Neural cell (in vitro differentiated cells): ENCODE results near the gene COLEC11. TPM values are rescaled to one million over a fixed set of nuclear protein-coding genes. Genes with fewer than 3 reads are reported as not detected.

Source experiments
- H2AFZ ChIP-seq: fragments of 200-600, 300-800 bp; sonication (generic), shearing (Covaris generic); 2 replicates; pipeline ENCODE4 v1.6.0; 2014; ENCODE audit warnings: low read depth, mild to moderate bottlenecking, antibody characterized with exemption, low read length, moderate library complexity
- H3F3A ChIP-seq: fragments of 200-600 bp; shearing (Covaris generic); 2 replicates; pipeline ENCODE4 v1.6.1; 2016; ENCODE audit warnings: mild to moderate bottlenecking, moderate library complexity, mixed read lengths, antibody characterized with exemption, low read length; ENCODE audit not compliant: insufficient read depth, poor library complexity, severe bottlenecking
- H3K27ac ChIP-seq: fragments of 200-600, 300-800 bp; sonication (generic), shearing (Covaris generic); 2 replicates; pipeline ENCODE4 v1.5.1; 2014; ENCODE audit warnings: mild to moderate bottlenecking, low read length, moderate library complexity
- H3K27me3 ChIP-seq: fragments of 300-800, 200-600 bp; sonication (generic), shearing (Covaris generic); 2 replicates; pipeline ENCODE4 v1.6.0; 2014; ENCODE audit warnings: mild to moderate bottlenecking, low read depth, low read length, moderate library complexity; ENCODE audit not compliant: insufficient read depth
- H3K36me3 ChIP-seq: fragments of 300-800, 200-600 bp; sonication (generic), shearing (Covaris generic); 2 replicates; pipeline ENCODE4 v1.5.1; 2014; ENCODE audit warnings: mild to moderate bottlenecking, antibody characterized with exemption, low read length, moderate library complexity; ENCODE audit not compliant: insufficient read depth
- H3K4me2 ChIP-seq: fragments of 300-800, 200-600 bp; sonication (generic), shearing (Covaris generic); 2 replicates; pipeline ENCODE4 v1.6.0; 2014; ENCODE audit warnings: mild to moderate bottlenecking, low read length
- H3K4me3 ChIP-seq: fragments of 300-800, 200-600 bp; sonication (generic), shearing (Covaris generic); 2 replicates; pipeline ENCODE4 v1.5.1; 2014; ENCODE audit warnings: mild to moderate bottlenecking, low read length, moderate library complexity
- H3K79me2 ChIP-seq: fragments of 200-600 bp; shearing (Covaris generic); replicated peaks from 2 replicates; pipeline ENCODE4 v1.6.0; 2014; ENCODE audit warnings: mild to moderate bottlenecking, low read length, moderate library complexity; ENCODE audit not compliant: insufficient read depth
- H3K9ac ChIP-seq: fragments of 300-800, 200-600 bp; sonication (generic), shearing (Covaris generic); 2 replicates; pipeline ENCODE4 v1.6.1; 2016; ENCODE audit warnings: mild to moderate bottlenecking, low read length, mixed read lengths
- H3K9me2 ChIP-seq: fragments of 200-600 bp; shearing (Covaris generic); 2 replicates; pipeline ENCODE4 v1.6.1; 2016; ENCODE audit warnings: mild to moderate bottlenecking, low read length, mixed read lengths; ENCODE audit not compliant: insufficient read depth
- H3K9me3 ChIP-seq: fragments of 200-600, 300-800 bp; sonication (generic), shearing (Covaris generic); 2 replicates; pipeline ENCODE4 v1.6.1; 2016; ENCODE audit warnings: mild to moderate bottlenecking, mixed run types, low read length, moderate library complexity, mixed read lengths
- H4K20me1 ChIP-seq: fragments of 200-600 bp; shearing (Covaris generic); 2 replicates; pipeline ENCODE4 v1.6.1; 2016; ENCODE audit warnings: mild to moderate bottlenecking, mixed run types; ENCODE audit not compliant: insufficient read depth
- EP300 ChIP-seq: fragments of 450-650 bp; conservative IDR thresholded peaks from 2 replicates; pipeline ENCODE4 v1.6.1; 2014; ENCODE audit warnings: antibody characterized with exemption, mild to moderate bottlenecking, moderate library complexity; ENCODE audit not compliant: poor library complexity, severe bottlenecking
- EZH2 ChIP-seq: fragments of 200-600, 300-800 bp; shearing (Covaris generic), sonication (generic); IDR thresholded peaks from 2 replicates; pipeline ENCODE4 v1.6.1; 2014; ENCODE audit warnings: antibody characterized with exemption, low read length, borderline replicate concordance, mild to moderate bottlenecking; ENCODE audit not compliant: insufficient read depth, poor library complexity, severe bottlenecking
- MXI1 ChIP-seq: fragments of 450-650 bp; conservative IDR thresholded peaks from 2 replicates; pipeline ENCODE4 v1.6.1; 2014; ENCODE audit warnings: antibody characterized with exemption, mild to moderate bottlenecking; ENCODE audit not compliant: poor library complexity, severe bottlenecking
- POLR2AphosphoS5 ChIP-seq: IDR thresholded peaks from 2 replicates; pipeline ENCODE4 v1.6.1; 2012
- RAD21 ChIP-seq: fragments of 450-650 bp; conservative IDR thresholded peaks from 2 replicates; pipeline ENCODE4 v1.6.1; 2014; ENCODE audit warnings: antibody characterized with exemption, mild to moderate bottlenecking, moderate library complexity
- SMC3 ChIP-seq: fragments of 450-650 bp; conservative IDR thresholded peaks from 2 replicates; pipeline ENCODE4 v1.6.1; 2014; ENCODE audit warnings: antibody characterized with exemption, mild to moderate bottlenecking, moderate library complexity; ENCODE audit not compliant: poor library complexity
- TAF1 ChIP-seq: IDR thresholded peaks from 2 replicates; pipeline ENCODE4 v1.6.1; 2012; ENCODE audit warnings: low read depth
- polyA plus RNA-seq: library from polyadenylated mRNA; depleted of rRNA; stranded (reverse); fragments of >200 nt; gene quantifications from 2 replicates; pipeline ENCODE4 v1.2.3, GENCODE V29; 2014
- TF ChIP-seq, protein P1 (sequence below): fragments of 450-650 bp; IDR thresholded peaks from 2 replicates; pipeline ENCODE4 v1.5.1; 2014; ENCODE audit warnings: antibody characterized with exemption, mild to moderate bottlenecking, moderate library complexity; ENCODE audit not compliant: poor library complexity, severe bottlenecking
- TF ChIP-seq, protein P2 (sequence below): IDR thresholded peaks from 2 replicates; pipeline ENCODE4 v1.6.1; 2012; ENCODE audit warnings: borderline replicate concordance

The COLEC11 gene
- polyA plus RNA-seq, 1 donor from 2014 or later = 4.0 TPM

DNA sequence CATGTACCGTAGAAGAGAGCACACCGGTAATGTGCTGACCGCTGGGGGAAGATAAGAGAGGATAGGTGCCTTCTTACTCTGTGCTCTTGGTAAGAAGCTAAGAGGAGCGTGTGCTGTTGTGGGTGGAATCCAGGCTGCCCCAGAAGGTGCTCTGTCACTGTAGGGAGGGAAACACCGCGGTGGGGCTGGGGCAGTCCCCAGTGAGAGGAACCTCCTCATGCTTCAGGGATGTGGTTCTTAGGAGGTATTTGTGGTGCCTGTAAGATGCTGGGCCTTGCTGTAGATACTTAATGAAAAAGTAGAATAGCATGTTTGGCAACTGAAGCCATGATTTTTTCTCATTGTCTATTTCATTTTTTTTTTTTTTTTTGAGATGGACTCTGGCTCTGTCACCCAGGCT lies 1.1 kb downstream of the COLEC11 start (continued):
- TF ChIP-seq EP300 = no peak

DNA sequence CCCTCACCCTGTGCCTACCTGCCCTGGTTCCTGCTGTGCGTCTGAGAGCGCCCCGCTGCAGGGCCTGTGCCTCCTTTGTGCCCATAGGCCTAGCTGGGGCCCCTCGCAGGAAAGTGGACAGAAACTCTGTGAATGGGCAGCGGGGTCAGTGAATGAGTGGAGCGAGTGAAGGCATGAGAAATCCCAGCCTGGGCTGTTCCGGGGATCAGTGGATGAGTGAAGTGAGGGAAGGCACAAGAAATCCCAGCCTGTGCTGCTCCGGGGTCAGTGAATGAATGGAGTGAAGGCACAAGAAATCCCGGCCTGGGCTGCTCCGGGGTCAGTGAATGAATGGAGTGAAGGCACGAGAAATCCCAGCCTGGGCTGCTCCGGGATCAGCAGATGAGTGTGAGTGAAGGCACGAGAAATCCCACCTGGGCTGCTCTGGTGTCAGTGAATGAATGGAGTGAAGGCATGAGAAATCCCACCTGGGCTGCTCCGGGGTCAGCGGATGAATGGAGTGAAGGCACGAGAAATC lies 2.0 kb downstream of the COLEC11 start:
- no peaks in the 10 kb centered on the region for H3K9me2 ChIP-seq
- H2AFZ ChIP-seq = no peak overlapping the region
- no peak overlapping the region for H3K4me3 ChIP-seq
- no peaks in the 10 kb centered on the region for H3K36me3 ChIP-seq
- no peaks in the 10 kb centered on the region for H3K79me2 ChIP-seq
- H3K9me3 ChIP-seq = no peaks in the 10 kb centered on the region
- no peaks in the 10 kb centered on the region for H4K20me1 ChIP-seq
- H3K27me3 ChIP-seq = no peaks in the 10 kb centered on the region
- no peak for TF ChIP-seq POLR2AphosphoS5
- TF ChIP-seq MXI1 = no peak
- no peak for TF ChIP-seq TAF1
- TF ChIP-seq SMC3 = no peak
- TF ChIP-seq RAD21 = no peak
- no peak for TF ChIP-seq EP300
- no peak for TF ChIP-seq EZH2
- TF ChIP-seq, protein P1, sequence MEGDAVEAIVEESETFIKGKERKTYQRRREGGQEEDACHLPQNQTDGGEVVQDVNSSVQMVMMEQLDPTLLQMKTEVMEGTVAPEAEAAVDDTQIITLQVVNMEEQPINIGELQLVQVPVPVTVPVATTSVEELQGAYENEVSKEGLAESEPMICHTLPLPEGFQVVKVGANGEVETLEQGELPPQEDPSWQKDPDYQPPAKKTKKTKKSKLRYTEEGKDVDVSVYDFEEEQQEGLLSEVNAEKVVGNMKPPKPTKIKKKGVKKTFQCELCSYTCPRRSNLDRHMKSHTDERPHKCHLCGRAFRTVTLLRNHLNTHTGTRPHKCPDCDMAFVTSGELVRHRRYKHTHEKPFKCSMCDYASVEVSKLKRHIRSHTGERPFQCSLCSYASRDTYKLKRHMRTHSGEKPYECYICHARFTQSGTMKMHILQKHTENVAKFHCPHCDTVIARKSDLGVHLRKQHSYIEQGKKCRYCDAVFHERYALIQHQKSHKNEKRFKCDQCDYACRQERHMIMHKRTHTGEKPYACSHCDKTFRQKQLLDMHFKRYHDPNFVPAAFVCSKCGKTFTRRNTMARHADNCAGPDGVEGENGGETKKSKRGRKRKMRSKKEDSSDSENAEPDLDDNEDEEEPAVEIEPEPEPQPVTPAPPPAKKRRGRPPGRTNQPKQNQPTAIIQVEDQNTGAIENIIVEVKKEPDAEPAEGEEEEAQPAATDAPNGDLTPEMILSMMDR = no peak
- TF ChIP-seq, protein P2, sequence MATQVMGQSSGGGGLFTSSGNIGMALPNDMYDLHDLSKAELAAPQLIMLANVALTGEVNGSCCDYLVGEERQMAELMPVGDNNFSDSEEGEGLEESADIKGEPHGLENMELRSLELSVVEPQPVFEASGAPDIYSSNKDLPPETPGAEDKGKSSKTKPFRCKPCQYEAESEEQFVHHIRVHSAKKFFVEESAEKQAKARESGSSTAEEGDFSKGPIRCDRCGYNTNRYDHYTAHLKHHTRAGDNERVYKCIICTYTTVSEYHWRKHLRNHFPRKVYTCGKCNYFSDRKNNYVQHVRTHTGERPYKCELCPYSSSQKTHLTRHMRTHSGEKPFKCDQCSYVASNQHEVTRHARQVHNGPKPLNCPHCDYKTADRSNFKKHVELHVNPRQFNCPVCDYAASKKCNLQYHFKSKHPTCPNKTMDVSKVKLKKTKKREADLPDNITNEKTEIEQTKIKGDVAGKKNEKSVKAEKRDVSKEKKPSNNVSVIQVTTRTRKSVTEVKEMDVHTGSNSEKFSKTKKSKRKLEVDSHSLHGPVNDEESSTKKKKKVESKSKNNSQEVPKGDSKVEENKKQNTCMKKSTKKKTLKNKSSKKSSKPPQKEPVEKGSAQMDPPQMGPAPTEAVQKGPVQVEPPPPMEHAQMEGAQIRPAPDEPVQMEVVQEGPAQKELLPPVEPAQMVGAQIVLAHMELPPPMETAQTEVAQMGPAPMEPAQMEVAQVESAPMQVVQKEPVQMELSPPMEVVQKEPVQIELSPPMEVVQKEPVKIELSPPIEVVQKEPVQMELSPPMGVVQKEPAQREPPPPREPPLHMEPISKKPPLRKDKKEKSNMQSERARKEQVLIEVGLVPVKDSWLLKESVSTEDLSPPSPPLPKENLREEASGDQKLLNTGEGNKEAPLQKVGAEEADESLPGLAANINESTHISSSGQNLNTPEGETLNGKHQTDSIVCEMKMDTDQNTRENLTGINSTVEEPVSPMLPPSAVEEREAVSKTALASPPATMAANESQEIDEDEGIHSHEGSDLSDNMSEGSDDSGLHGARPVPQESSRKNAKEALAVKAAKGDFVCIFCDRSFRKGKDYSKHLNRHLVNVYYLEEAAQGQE = no peak
- no peak overlapping the region for H3K9ac ChIP-seq
- H3K27ac ChIP-seq = no peak overlapping the region
- H3K4me2 ChIP-seq = no peak overlapping the region
- H3F3A ChIP-seq = no peaks in the 10 kb centered on the region

DNA sequence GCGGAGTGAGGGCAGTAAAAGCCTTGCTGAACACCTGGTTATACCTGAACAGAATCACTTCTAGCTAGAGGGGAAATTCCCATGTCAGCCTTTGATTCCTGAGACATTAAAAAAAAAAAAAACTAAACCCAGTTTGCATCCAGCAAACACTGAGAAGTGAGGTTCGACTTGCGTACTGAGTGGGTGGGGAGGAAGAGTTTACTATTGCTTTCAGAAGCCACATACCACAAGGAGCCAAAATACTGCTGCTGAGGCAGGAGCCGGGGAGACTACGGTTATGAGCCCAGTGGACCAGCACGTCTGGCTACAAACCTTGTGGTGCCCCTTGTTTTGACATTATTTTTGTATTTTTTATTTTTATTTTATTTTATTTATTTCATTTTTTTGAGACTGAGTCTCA lies 2.7 kb downstream of the COLEC11 start:
- no peaks in the 10 kb centered on the region for H3K79me2 ChIP-seq
- H3K9me3 ChIP-seq = no peaks in the 10 kb centered on the region
- no peak overlapping the region for H3K4me2 ChIP-seq
- H3K4me3 ChIP-seq = no peak overlapping the region
- H3K27ac ChIP-seq = no peak overlapping the region
- no peak overlapping the region for H3K9ac ChIP-seq
- H2AFZ ChIP-seq = no peak overlapping the region
- no peaks in the 10 kb centered on the region for H3K36me3 ChIP-seq
- H3K27me3 ChIP-seq = no peaks in the 10 kb centered on the region
- no peaks in the 10 kb centered on the region for H3F3A ChIP-seq
- H4K20me1 ChIP-seq = no peaks in the 10 kb centered on the region
- H3K9me2 ChIP-seq = no peaks in the 10 kb centered on the region
- TF ChIP-seq EZH2 (no peak), RAD21 (no peak), MXI1 (no peak)
- TF ChIP-seq, protein P2 = no peak
